ENCODE data around the gene FAM53B. TPM values are rescaled to one million over a fixed set of nuclear protein-coding genes. Genes with fewer than 3 reads are reported as not detected.

The FAM53B gene
- total and polyA plus RNA-seq, 7 donors: 9.6 to 36.6 (median 34.2) TPM

DNA sequence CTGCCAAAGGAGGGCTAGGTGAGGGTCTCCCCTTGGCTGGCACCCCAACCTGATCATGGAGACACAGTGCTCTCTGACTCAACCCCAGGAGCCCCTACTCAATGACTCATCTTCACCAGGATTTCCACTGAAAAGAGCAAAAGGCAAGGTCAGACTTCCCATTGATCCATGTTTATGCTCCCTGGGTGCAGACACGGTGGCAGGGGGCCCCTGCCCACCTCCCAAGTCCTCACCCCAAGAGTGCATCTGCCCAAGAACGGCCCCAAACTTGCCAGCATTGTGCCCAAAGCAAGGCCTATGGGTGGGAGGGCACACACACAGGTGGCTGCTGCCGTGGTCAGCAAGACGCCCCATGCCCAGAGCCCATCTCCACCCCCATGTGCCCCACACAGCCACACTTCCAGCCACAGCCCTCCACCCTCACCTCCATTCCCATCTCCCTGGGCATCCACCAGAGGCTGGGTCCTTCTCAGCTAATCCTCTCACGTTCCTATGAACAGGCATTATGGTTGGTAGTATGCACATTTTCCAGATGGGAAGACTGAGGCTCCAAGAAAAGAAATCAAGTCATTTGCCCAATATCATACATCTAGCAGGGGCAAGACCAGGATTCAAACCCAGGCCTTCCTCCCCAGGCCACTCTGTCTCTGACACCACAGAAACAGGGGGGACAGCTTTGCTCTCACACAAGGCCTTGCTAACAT, 31.3 kb downstream of the FAM53B start:
- 90 to 94% methylated on average over 5 of the region's 5 CpGs for WGBS, 2 donors
- Histone ChIP-seq H3K27ac (no peak overlapping the region), H3K4me3 (no peak overlapping the region), H3K9me3 (no peaks in the 10 kb centered on the region), H3K4me1 (peaks cover 0 to 63% (median 47%) of the 10 kb centered on the region in 4 donors), H3K36me3 (no peaks in the 10 kb centered on the region), H3K27me3 (no peaks in the 10 kb centered on the region)
- no peak for DNase-seq
- TF ChIP-seq, protein P1, sequence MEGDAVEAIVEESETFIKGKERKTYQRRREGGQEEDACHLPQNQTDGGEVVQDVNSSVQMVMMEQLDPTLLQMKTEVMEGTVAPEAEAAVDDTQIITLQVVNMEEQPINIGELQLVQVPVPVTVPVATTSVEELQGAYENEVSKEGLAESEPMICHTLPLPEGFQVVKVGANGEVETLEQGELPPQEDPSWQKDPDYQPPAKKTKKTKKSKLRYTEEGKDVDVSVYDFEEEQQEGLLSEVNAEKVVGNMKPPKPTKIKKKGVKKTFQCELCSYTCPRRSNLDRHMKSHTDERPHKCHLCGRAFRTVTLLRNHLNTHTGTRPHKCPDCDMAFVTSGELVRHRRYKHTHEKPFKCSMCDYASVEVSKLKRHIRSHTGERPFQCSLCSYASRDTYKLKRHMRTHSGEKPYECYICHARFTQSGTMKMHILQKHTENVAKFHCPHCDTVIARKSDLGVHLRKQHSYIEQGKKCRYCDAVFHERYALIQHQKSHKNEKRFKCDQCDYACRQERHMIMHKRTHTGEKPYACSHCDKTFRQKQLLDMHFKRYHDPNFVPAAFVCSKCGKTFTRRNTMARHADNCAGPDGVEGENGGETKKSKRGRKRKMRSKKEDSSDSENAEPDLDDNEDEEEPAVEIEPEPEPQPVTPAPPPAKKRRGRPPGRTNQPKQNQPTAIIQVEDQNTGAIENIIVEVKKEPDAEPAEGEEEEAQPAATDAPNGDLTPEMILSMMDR (IDR thresholded peaks at IDR 0.05): no peak
- TF ChIP-seq POLR2AphosphoS5 (IDR thresholded peaks at IDR 0.05) (no peak), EP300 (IDR thresholded peaks at IDR 0.05) (no peak), POLR2A (IDR thresholded peaks at IDR 0.05) (no peak)
- intact Hi-C loops (cut with DNase I): no loop called here

DNA sequence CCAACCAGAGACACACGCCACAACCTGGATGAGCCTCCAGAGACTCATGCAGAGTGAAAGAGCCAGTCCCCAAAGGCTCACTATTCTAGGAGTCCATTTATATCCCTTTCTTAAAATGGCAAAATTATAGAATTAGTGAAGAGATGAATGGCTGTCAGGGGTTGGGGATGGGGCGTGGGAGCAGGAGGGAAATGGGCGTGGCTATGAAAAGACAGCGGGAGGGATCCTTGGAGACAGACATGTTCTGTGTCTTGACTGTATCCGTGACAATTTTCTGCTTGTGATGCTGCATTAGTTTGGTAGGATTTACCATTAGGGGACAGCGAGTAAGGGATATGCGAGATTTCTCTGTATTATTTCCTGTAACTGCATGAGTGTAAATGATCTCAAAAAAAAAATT, 33.0 kb downstream of the FAM53B start:
- intact Hi-C loops (cut with DNase I): no loop called here
- no peak for DNase-seq
- no peak overlapping the region for H3K4me3 ChIP-seq
- peaks cover 0 to 70% (median 52%) of the 10 kb centered on the region in 4 donors for H3K4me1 ChIP-seq
- H3K27me3 ChIP-seq: no peaks in the 10 kb centered on the region
- H3K9me3 ChIP-seq: no peaks in the 10 kb centered on the region
- no peak overlapping the region for H3K27ac ChIP-seq
- no peak for TF ChIP-seq POLR2A (IDR thresholded peaks at IDR 0.05)
- no peak for TF ChIP-seq POLR2AphosphoS5 (IDR thresholded peaks at IDR 0.05)
- TF ChIP-seq, protein P1 (IDR thresholded peaks at IDR 0.05): no peak
- TF ChIP-seq EP300 (IDR thresholded peaks at IDR 0.05): no peak
- 78 to 81% methylated on average over 7 of the region's 7 CpGs for WGBS, 2 donors
- peaks cover 0 to 6% (median 0%) of the 10 kb centered on the region in 4 donors for H3K36me3 ChIP-seq

DNA sequence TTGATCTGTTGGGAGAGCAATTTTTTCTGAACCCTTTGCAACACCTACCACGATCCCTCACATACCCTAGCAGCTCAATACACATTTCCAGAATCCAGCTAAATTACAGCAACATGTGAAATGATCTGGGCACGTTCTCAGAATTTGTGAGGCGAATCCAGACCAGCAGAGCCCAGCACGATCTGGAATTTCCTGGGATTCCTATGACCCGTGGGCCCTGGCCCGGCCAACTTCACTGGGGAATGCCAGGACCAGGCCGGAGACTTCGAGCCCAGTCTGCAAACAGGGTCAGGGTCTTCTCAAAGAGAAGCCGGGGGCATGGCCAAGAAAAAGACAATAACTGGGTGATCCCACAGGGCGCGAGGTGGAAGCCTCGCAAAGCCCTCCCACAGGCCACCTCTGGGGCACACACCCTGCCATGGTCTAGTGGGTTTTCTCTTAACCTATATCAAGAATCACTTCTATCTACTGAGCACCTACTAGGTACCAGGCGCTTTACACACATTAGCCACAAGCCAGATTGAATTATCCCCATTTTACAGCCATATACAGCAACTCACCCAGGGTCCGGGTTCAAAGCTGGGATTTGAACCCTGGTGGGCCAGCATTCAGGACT, 33.8 kb downstream of the FAM53B start:
- 77 to 82% methylated on average over 14 of the region's 14 CpGs for WGBS, 2 donors
- DNase-seq: no peak
- Histone ChIP-seq H3K27me3 (no peaks in the 10 kb centered on the region), H3K27ac (peak overlapping the region; percentile 25 to 76 (median 58)), H3K4me3 (no peak overlapping the region), H3K36me3 (peaks cover 0 to 14% (median under 1%) of the 10 kb centered on the region in 4 donors), H3K4me1 (peaks cover 0 to 71% (median 56%) of the 10 kb centered on the region in 4 donors), H3K9me3 (no peaks in the 10 kb centered on the region)
- intact Hi-C loops (cut with DNase I): loop anchor here (1.0 kb wide), 1 partner anchor 34 kb away; no protein-coding TSS in a partner anchor
- no peak for TF ChIP-seq EP300 (IDR thresholded peaks at IDR 0.05)
- TF ChIP-seq, protein P1 (IDR thresholded peaks at IDR 0.05): no peak
- no peak for TF ChIP-seq POLR2A (IDR thresholded peaks at IDR 0.05)
- TF ChIP-seq POLR2AphosphoS5 (IDR thresholded peaks at IDR 0.05): no peak

DNA sequence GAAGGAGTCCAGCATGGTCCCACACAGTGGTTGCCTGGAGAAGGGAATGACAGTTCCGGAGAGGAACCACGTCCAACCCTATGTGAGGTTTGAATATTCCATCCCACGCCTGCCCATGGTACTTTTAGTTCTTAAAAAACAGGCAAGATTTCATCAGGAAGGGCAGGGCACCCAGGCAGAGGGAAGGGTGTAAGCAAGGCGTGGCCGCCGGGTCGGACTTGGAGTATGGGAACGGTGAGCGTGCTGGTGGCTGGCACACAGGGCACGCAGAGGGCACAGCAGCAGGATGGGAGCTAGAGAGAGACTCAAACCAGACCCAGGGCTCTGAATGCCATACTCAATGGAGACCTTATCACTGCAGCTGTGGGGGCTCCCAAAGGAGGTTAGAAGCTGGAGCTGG, 34.3 kb downstream of the FAM53B start:
- H3K27me3 ChIP-seq: no peaks in the 10 kb centered on the region
- no peaks in the 10 kb centered on the region for H3K9me3 ChIP-seq
- peaks cover 0 to 73% (median 59%) of the 10 kb centered on the region in 4 donors for H3K4me1 ChIP-seq
- TF ChIP-seq POLR2AphosphoS5 (IDR thresholded peaks at IDR 0.05) (peak in 1 of 4 donors; percentile 18), EP300 (IDR thresholded peaks at IDR 0.05) (no peak)
- H3K4me3 ChIP-seq: no peak overlapping the region
- intact Hi-C loops (cut with DNase I): loop anchor here (1.0 kb wide), 1 partner anchor 34 kb away; no protein-coding TSS in a partner anchor
- WGBS, 2 donors: 19 to 69% methylated on average over 10 of the region's 10 CpGs
- H3K36me3 ChIP-seq: peaks cover 0 to 19% (median 2%) of the 10 kb centered on the region in 4 donors
- peak overlapping the region; percentile 25 to 76 (median 58) for H3K27ac ChIP-seq
- no peak for DNase-seq

GRCh38 chr10:124708922-124709520, 35.2 kb downstream of the FAM53B start:
- peaks cover 0 to 79% (median 66%) of the 10 kb centered on the region in 4 donors for H3K4me1 ChIP-seq
- TF ChIP-seq EP300 (IDR thresholded peaks at IDR 0.05) (no peak), POLR2AphosphoS5 (IDR thresholded peaks at IDR 0.05) (no peak)
- no peaks in the 10 kb centered on the region for H3K9me3 ChIP-seq
- peaks cover 0 to 25% (median 2%) of the 10 kb centered on the region in 4 donors for H3K36me3 ChIP-seq
- 72% methylated on average over 11 of the region's 11 CpGs for WGBS, 2 donors
- H3K27ac ChIP-seq: peak overlapping the region; percentile 55 to 76 (median 62)
- H3K27me3 ChIP-seq: no peaks in the 10 kb centered on the region
- no peak overlapping the region for H3K4me3 ChIP-seq
- no peak for DNase-seq
- intact Hi-C loops (cut with DNase I): no loop called here
